ENCODE data around the gene SLC6A9. TPM values are rescaled to one million over a fixed set of nuclear protein-coding genes. Genes with fewer than 3 reads are reported as not detected.
A peak's percentile ranks its signal among the peaks of the same experiment; 100 is the strongest.

The SLC6A9 gene
- total RNA-seq, 1 experiment from 2014 or later = 45.0 TPM

DNA sequence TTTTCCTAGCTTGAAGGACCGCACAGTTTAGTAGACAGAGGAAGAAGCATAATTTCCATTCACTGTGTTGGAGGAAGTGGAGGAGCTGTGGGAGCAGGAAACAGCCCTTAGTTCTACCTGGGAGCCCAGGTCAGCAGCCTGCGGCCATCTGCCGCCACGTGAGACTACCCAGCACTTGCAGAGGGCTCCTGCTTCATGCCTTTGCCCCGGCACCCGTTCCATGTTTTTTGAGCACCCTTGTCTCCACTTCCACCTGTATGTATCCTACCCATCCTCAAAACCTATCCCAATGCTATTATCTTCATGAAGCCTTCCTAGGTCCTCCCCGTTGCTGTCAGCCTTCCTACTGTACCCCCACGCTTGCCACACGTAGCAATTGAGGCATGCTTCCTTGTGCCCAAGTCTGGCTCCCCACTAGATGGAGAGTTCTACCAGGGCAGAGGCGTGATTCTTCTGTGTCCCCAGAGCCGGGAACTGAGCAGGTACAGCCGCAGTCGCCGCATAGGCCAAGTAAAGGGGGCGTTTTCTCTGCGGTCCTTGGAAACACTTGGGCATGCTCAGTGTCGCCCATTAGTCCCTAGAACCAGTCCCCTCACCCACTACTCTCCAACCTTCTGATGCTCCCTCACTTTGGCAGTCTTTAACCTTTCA, 1.9 kb downstream of the SLC6A9 start:
- POLR2A ChIA-PET = no interaction called here
- peaks cover 17% of the 10 kb centered on the region for H3K4me1 ChIP-seq

DNA sequence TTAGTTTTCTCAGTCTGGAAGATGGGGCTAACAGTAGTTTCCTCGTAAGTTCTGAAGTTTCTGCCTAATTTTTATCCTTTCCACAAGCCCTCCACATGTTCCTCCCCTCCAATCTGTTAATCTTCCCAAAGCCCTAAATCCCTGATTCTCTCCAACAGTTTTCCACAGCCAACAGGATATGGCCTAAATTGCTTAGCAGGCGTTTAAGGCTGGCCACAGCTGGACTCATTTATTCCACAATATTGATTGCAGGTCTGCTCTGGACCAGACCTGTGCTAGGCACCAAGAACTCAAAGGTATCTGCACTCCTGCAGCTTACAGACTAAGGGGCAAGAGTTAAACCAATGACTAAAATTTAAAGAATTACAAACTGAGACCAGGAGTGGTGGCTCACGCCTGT, 3.9 kb downstream of the SLC6A9 start:
- CTCF ChIA-PET = no interaction called here
- no peak overlapping the region for H3K27ac Mint-ChIP-seq (ENCODE audit: unreplicated experiment)

More for the DNA sequence above, 1.9 kb downstream of the SLC6A9 start:
- no peak for DNase-seq
- TF ChIP-seq, protein P1, sequence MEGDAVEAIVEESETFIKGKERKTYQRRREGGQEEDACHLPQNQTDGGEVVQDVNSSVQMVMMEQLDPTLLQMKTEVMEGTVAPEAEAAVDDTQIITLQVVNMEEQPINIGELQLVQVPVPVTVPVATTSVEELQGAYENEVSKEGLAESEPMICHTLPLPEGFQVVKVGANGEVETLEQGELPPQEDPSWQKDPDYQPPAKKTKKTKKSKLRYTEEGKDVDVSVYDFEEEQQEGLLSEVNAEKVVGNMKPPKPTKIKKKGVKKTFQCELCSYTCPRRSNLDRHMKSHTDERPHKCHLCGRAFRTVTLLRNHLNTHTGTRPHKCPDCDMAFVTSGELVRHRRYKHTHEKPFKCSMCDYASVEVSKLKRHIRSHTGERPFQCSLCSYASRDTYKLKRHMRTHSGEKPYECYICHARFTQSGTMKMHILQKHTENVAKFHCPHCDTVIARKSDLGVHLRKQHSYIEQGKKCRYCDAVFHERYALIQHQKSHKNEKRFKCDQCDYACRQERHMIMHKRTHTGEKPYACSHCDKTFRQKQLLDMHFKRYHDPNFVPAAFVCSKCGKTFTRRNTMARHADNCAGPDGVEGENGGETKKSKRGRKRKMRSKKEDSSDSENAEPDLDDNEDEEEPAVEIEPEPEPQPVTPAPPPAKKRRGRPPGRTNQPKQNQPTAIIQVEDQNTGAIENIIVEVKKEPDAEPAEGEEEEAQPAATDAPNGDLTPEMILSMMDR (IDR thresholded peaks at IDR 0.05; ENCODE audit: insufficient read depth in 1 of 2, low read depth in 1 of 2, low read length in 1 of 2, severe bottlenecking in 1 of 2, unreplicated experiment in 1 of 2) = no peak
- Histone ChIP-seq H3K4me3 (ENCODE audit: low read depth, low read length) (peak overlapping the region; percentile 75), H3K27me3 (replicated peaks; ENCODE audit: control insufficient read depth, insufficient read depth, low read length) (no peaks in the 10 kb centered on the region), H3K36me3 (ENCODE audit: control insufficient read depth, insufficient read depth, low read length) (no peaks in the 10 kb centered on the region), H3K9me3 (no peaks in the 10 kb centered on the region)
- Mint-ChIP-seq H3K9me3 (ENCODE audit: unreplicated experiment) (peaks cover 8% of the 10 kb centered on the region), H3K4me1 (ENCODE audit: low read depth, unreplicated experiment) (peaks cover 29% of the 10 kb centered on the region), H3K27ac (ENCODE audit: unreplicated experiment) (peak overlapping the region; percentile 88), H3K4me3 (ENCODE audit: unreplicated experiment) (peak overlapping the region; percentile 94), H3K36me3 (ENCODE audit: insufficient read depth, unreplicated experiment) (peaks cover 18% of the 10 kb centered on the region), H3K27me3 (ENCODE audit: insufficient read depth, unreplicated experiment) (no peaks in the 10 kb centered on the region)
- CTCF ChIA-PET = interaction anchor here (0.6 kb wide), 1 partner anchor 36 kb away, joined by 3 read pairs; no protein-coding TSS in a partner anchor
- BruUV-seq (replicated peaks) = TSS peak; percentile 41
- intact Hi-C loops (cut with micrococcal nuclease; ENCODE audit: unreplicated experiment) = no loop called here

DNA sequence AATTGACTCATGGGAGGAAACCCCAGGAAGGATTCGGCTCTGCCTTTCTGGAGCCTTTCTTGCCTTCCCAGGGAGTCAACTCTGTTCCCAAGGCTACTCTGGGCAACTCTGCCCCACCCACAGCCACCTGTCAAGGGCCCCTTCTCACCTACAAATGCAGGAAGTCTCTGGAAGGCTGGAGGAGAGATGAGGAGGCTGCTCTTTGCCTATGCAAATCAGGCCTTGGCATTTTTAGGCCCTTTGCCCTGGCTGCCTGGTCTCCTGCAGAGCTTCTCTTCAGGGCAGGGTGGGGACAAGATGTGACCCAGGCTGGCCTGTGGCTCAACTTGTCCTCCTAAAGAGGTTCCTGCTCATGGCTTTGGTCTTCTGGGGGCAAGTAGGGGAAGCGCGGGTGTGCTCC, 5.4 kb downstream of the SLC6A9 start:
- intact Hi-C loops (cut with micrococcal nuclease; ENCODE audit: unreplicated experiment) = no loop called here
- H3K4me3 Mint-ChIP-seq (ENCODE audit: unreplicated experiment) = no peak overlapping the region
- no peaks in the 10 kb centered on the region for H3K4me1 ChIP-seq
- no peak overlapping the region for H3K4me3 ChIP-seq (ENCODE audit: low read depth, low read length)
- H3K36me3 Mint-ChIP-seq (ENCODE audit: insufficient read depth, unreplicated experiment) = peaks cover 20% of the 10 kb centered on the region
- POLR2A ChIA-PET = no interaction called here
- H3K9me3 Mint-ChIP-seq (ENCODE audit: unreplicated experiment) = peaks cover 8% of the 10 kb centered on the region
- H3K27me3 ChIP-seq (replicated peaks; ENCODE audit: control insufficient read depth, insufficient read depth, low read length) = no peaks in the 10 kb centered on the region
- no peaks in the 10 kb centered on the region for H3K9me3 ChIP-seq
- TF ChIP-seq, protein P1 (IDR thresholded peaks at IDR 0.05; ENCODE audit: insufficient read depth in 1 of 2, low read depth in 1 of 2, low read length in 1 of 2, severe bottlenecking in 1 of 2, unreplicated experiment in 1 of 2) = no peak
- BruUV-seq (replicated peaks) = no TSS peak
- no peak for DNase-seq
- H3K36me3 ChIP-seq (ENCODE audit: control insufficient read depth, insufficient read depth, low read length) = no peaks in the 10 kb centered on the region
- H3K27ac Mint-ChIP-seq (ENCODE audit: unreplicated experiment) = no peak overlapping the region
- H3K27me3 Mint-ChIP-seq (ENCODE audit: insufficient read depth, unreplicated experiment) = no peaks in the 10 kb centered on the region
- H3K4me1 Mint-ChIP-seq (ENCODE audit: low read depth, unreplicated experiment) = peaks cover 22% of the 10 kb centered on the region
- CTCF ChIA-PET = interaction anchor here (0.7 kb wide), 1 partner anchor 144 kb away, joined by 3 read pairs; no protein-coding TSS in a partner anchor

More for the DNA sequence above, 3.9 kb downstream of the SLC6A9 start:
- Mint-ChIP-seq H3K36me3 (ENCODE audit: insufficient read depth, unreplicated experiment) (peaks cover 20% of the 10 kb centered on the region), H3K27me3 (ENCODE audit: insufficient read depth, unreplicated experiment) (no peaks in the 10 kb centered on the region), H3K4me3 (ENCODE audit: unreplicated experiment) (no peak overlapping the region), H3K9me3 (ENCODE audit: unreplicated experiment) (peaks cover 8% of the 10 kb centered on the region), H3K4me1 (ENCODE audit: low read depth, unreplicated experiment) (peaks cover 22% of the 10 kb centered on the region)
- intact Hi-C loops (cut with micrococcal nuclease; ENCODE audit: unreplicated experiment) = no loop called here
- TF ChIP-seq, protein P1 (IDR thresholded peaks at IDR 0.05; ENCODE audit: insufficient read depth in 1 of 2, low read depth in 1 of 2, low read length in 1 of 2, severe bottlenecking in 1 of 2, unreplicated experiment in 1 of 2) = no peak
- POLR2A ChIA-PET = no interaction called here
- Histone ChIP-seq H3K9me3 (no peaks in the 10 kb centered on the region), H3K4me1 (peaks cover 9% of the 10 kb centered on the region), H3K4me3 (ENCODE audit: low read depth, low read length) (no peak overlapping the region), H3K27me3 (replicated peaks; ENCODE audit: control insufficient read depth, insufficient read depth, low read length) (no peaks in the 10 kb centered on the region), H3K36me3 (ENCODE audit: control insufficient read depth, insufficient read depth, low read length) (no peaks in the 10 kb centered on the region)
- no peak for DNase-seq
- TSS peak; percentile 9 for BruUV-seq (replicated peaks)

Measured in Caco-2 (cell line).